Body of pancreas (tissue), 4 donors: ENCODE data around the gene SLMAP. TPM values are rescaled to one million over a fixed set of nuclear protein-coding genes. Genes with fewer than 3 reads are reported as not detected.

Source experiments
- ATAC-seq: fragments of 150-250 bp; one replicate; pipeline ENCODE4 v1.9.1; 2016
- DNase-seq, 4 donors: peaks; one replicate each; pipeline ENCODE4 v3.0.0-alpha.2; 2019
- H3K27ac ChIP-seq, 4 donors: fragments of 200-600 bp; sonication (generic); 1 replicate in 3 of 4; 2 replicates in 1 of 4; pipeline versions ENCODE4 v1.5.1 to v1.6.1; 2016 to 2019; ENCODE audit warnings: mild to moderate bottlenecking in 1 of 4, mixed read lengths in 1 of 4, moderate library complexity in 1 of 4
- H3K27me3 ChIP-seq, 2 donors: fragments of 200-600 bp; sonication (generic); one replicate each; pipeline ENCODE4 v1.6.0; 2016; ENCODE audit warnings: mild to moderate bottlenecking in 1 of 2
- H3K36me3 ChIP-seq, 2 donors: fragments of 200-600 bp; sonication (generic); replicated peaks in 1 of 2; 2 replicates each; pipeline ENCODE4 v1.5.1; 2016; ENCODE audit warnings: low read depth in 2 of 2; ENCODE audit not compliant: insufficient read depth in 1 of 2
- H3K4me1 ChIP-seq: fragments of 200-600 bp; sonication (generic); one replicate; pipeline ENCODE4 v1.6.0; 2016
- H3K4me3 ChIP-seq, 2 donors: fragments of 200-600 bp; sonication (generic); 1 replicate in 1 of 2; 2 replicates in 1 of 2; pipeline ENCODE4 v1.5.1; 2016 to 2019
- H3K9me3 ChIP-seq, 3 donors: fragments of 200-600 bp; sonication (generic); 1 replicate in 2 of 3; 2 replicates in 1 of 3; pipeline ENCODE4 v1.5.1; 2016
- POLR2A ChIP-seq, 3 donors: fragments of 450-650 bp; IDR thresholded peaks; one replicate each; pipeline ENCODE4 v1.6.1; 2016; ENCODE audit warnings: antibody characterized with exemption in 3 of 3, mild to moderate bottlenecking in 2 of 3
- WGBS, 2 donors: methylation state at CpG; one replicate each; pipeline ENCODE4 v1.1.5; 2017; 5-methylcytosine and 5-hydroxymethylcytosine counted together
- intact Hi-C: fragments of 100-400 bp; cut with DNase I; formaldehyde crosslinking; loops from one replicate; pipeline ENCODE4 v1.15.1; 2023
- total RNA-seq, 2 donors: library from RNA; depleted of rRNA; stranded (reverse); fragments of >200 nt; gene quantifications; one replicate each; pipeline ENCODE4 v1.1.0, GENCODE V29; 2016
- TF ChIP-seq, protein P1 (sequence below), 7 experiments: fragments of 450-650 bp in 4 of 7; fragments of 200-600 bp in 3 of 7; sonication (generic) in 3 of 7; IDR thresholded peaks; one replicate each; pipeline ENCODE4 v1.5.1; 2016 to 2019; ENCODE audit warnings: antibody characterized with exemption in 7 of 7

Gene SLMAP
- total RNA-seq, 2 donors from 2014 or later: 36.6 TPM

GRCh38 chr3:57966829-57967228 is 210.7 kb downstream of the SLMAP start:
- no peak for DNase-seq
- Histone ChIP-seq H3K27ac (no peak overlapping the region), H3K4me1 (no peaks in the 10 kb centered on the region), H3K36me3 (no peaks in the 10 kb centered on the region), H3K4me3 (no peak overlapping the region), H3K27me3 (no peaks in the 10 kb centered on the region), H3K9me3 (no peaks in the 10 kb centered on the region)
- no peak for ATAC-seq
- TF ChIP-seq, protein P1, sequence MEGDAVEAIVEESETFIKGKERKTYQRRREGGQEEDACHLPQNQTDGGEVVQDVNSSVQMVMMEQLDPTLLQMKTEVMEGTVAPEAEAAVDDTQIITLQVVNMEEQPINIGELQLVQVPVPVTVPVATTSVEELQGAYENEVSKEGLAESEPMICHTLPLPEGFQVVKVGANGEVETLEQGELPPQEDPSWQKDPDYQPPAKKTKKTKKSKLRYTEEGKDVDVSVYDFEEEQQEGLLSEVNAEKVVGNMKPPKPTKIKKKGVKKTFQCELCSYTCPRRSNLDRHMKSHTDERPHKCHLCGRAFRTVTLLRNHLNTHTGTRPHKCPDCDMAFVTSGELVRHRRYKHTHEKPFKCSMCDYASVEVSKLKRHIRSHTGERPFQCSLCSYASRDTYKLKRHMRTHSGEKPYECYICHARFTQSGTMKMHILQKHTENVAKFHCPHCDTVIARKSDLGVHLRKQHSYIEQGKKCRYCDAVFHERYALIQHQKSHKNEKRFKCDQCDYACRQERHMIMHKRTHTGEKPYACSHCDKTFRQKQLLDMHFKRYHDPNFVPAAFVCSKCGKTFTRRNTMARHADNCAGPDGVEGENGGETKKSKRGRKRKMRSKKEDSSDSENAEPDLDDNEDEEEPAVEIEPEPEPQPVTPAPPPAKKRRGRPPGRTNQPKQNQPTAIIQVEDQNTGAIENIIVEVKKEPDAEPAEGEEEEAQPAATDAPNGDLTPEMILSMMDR (IDR thresholded peaks at IDR 0.05): no peak
- TF ChIP-seq POLR2A (IDR thresholded peaks at IDR 0.05): no peak
- intact Hi-C loops: no loop called here
- WGBS, 2 donors: 31 to 38% methylated on average over 4 of the region's 4 CpGs

DNA sequence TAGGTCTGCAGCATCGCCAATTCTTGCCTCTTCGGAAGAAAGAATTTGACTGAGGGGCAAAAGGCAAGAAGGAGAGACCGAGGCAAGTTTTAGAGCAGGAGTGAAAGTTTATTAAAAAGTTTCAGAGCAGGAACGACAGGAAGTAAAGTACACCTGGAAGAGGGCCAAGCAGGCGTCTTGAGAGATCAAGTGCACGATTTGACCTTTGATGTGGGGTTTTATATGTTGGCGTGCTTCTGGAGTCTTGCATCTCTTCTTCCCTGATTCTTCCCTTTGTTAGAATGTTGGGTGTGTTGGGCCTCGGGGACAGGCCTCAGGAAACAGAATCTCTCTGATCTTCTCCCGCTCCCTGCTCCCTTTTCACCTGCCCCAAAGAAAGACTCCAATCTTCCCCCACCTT is 211.5 kb downstream of the SLMAP start:
- ATAC-seq (no peak), DNase-seq (no peak)
- no peaks in the 10 kb centered on the region for H3K4me1 ChIP-seq

DNA sequence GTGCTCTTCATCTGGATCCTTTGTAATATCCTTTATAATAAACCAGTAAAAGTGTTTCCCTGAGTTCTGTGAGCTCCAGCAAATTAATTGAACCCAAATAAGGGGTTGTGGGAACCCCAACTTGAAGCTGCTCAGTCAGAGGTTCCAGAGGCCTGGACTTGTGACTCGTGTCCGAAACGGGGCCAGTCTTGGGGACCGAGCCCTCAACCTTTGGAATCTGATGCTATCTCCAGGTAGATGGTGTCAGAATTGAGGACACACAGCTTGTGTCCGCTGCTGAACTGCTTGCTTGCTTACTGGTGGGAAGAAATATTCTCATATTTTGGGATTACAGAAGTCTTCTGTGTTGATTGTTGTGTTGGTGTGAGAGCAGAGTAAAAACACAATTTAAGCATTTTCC is 212.4 kb downstream of the SLMAP start:
- Histone ChIP-seq H3K4me1 (no peaks in the 10 kb centered on the region), H3K27me3 (no peaks in the 10 kb centered on the region), H3K4me3 (no peak overlapping the region), H3K9me3 (no peaks in the 10 kb centered on the region), H3K27ac (no peak overlapping the region), H3K36me3 (no peaks in the 10 kb centered on the region)
- 92 to 96% methylated on average over 5 of the region's 5 CpGs for WGBS, 2 donors
- intact Hi-C loops: no loop called here
- DNase-seq (no peak), ATAC-seq (no peak)
- no peak for TF ChIP-seq POLR2A (IDR thresholded peaks at IDR 0.05)

More for the DNA sequence above, 211.5 kb downstream of the SLMAP start:
- intact Hi-C loops: no loop called here
- no peak overlapping the region for H3K4me3 ChIP-seq
- no peak overlapping the region for H3K27ac ChIP-seq
- WGBS, 2 donors: 79% methylated on average over 9 of the region's 9 CpGs
- TF ChIP-seq, protein P1 (IDR thresholded peaks at IDR 0.05): no peak
- TF ChIP-seq POLR2A (IDR thresholded peaks at IDR 0.05): no peak
- H3K9me3 ChIP-seq: no peaks in the 10 kb centered on the region
- H3K36me3 ChIP-seq: no peaks in the 10 kb centered on the region
- H3K27me3 ChIP-seq: no peaks in the 10 kb centered on the region

- intact Hi-C loops: no loop called here
- DNase-seq: no peak
Observed at GRCh38 chr3:57971975-57972374, 215.9 kb downstream of the SLMAP start.

GRCh38 chr3:57972531-57973111 is 216.5 kb downstream of the SLMAP start:
- intact Hi-C loops: no loop called here
- ATAC-seq: no peak
- no peak for TF ChIP-seq POLR2A (IDR thresholded peaks at IDR 0.05)
- TF ChIP-seq, protein P1 (IDR thresholded peaks at IDR 0.05): no peak
- no peaks in the 10 kb centered on the region for H3K27me3 ChIP-seq
- H3K36me3 ChIP-seq: no peaks in the 10 kb centered on the region
- WGBS, 2 donors: 69 to 76% methylated on average over 9 of the region's 9 CpGs
- H3K4me1 ChIP-seq: no peaks in the 10 kb centered on the region
- no peaks in the 10 kb centered on the region for H3K9me3 ChIP-seq
- no peak overlapping the region for H3K27ac ChIP-seq
- no peak for DNase-seq
- H3K4me3 ChIP-seq: no peak overlapping the region

More at GRCh38 chr3:57971975-57972374, 215.9 kb downstream of the SLMAP start:
- no peak for ATAC-seq
- TF ChIP-seq, protein P1 (IDR thresholded peaks at IDR 0.05): no peak
- no peak for TF ChIP-seq POLR2A (IDR thresholded peaks at IDR 0.05)
- Histone ChIP-seq H3K9me3 (no peaks in the 10 kb centered on the region), H3K27ac (no peak overlapping the region), H3K27me3 (no peaks in the 10 kb centered on the region), H3K36me3 (no peaks in the 10 kb centered on the region), H3K4me3 (no peak overlapping the region), H3K4me1 (no peaks in the 10 kb centered on the region)
- WGBS, 2 donors: 51 to 68% methylated on average over 4 of the region's 4 CpGs
